Endodermal cell (in vitro differentiated cells): ENCODE results near the gene C4orf54. TPM values are rescaled to one million over a fixed set of nuclear protein-coding genes. Genes with fewer than 3 reads are reported as not detected.

ENCODE experiments used
- DNase-seq: peaks from one replicate; pipeline ENCODE4 v3.0.0-alpha.2; 2017
- H3K27ac ChIP-seq: 2 replicates; pipeline ENCODE4 v1.5.1; 2013; ENCODE audit warnings: mild to moderate bottlenecking, low read depth, low read length, moderate library complexity
- H3K27me3 ChIP-seq: 2 replicates; pipeline ENCODE4 v1.6.1; 2013; ENCODE audit warnings: mild to moderate bottlenecking, low read length, moderate library complexity; ENCODE audit not compliant: insufficient read depth, control insufficient read depth, poor library complexity, severe bottlenecking
- H3K36me3 ChIP-seq: 2 replicates; pipeline ENCODE4 v1.7.0; 2013; ENCODE audit warnings: mild to moderate bottlenecking, low read length, moderate library complexity; ENCODE audit not compliant: control insufficient read depth, insufficient read depth
- H3K4me1 ChIP-seq: one replicate; pipeline ENCODE4 v1.7.0; 2013; ENCODE audit warnings: low read length; ENCODE audit not compliant: control insufficient read depth, insufficient read depth
- H3K4me3 ChIP-seq: 2 replicates; pipeline ENCODE4 v1.5.1; 2013; ENCODE audit warnings: mild to moderate bottlenecking, low read length, moderate library complexity
- H3K9ac ChIP-seq: 2 replicates; pipeline ENCODE4 v1.6.1; 2013; ENCODE audit warnings: mild to moderate bottlenecking, low read length, moderate library complexity; ENCODE audit not compliant: poor library complexity, severe bottlenecking; ENCODE audit errors: extremely low read depth
- H3K9me3 ChIP-seq: 2 replicates; pipeline ENCODE4 v1.6.1; 2013; ENCODE audit warnings: mild to moderate bottlenecking, low read length, moderate library complexity; ENCODE audit not compliant: control insufficient read depth
- H3K27ac Mint-ChIP-seq: 2 replicates; pipeline ENCODE4 v1.8.0; 2020; ENCODE audit warnings: mixed read lengths
- H3K27me3 Mint-ChIP-seq: 2 replicates; pipeline ENCODE4 v1.8.0; 2021; ENCODE audit warnings: mild to moderate bottlenecking, mixed read lengths; ENCODE audit not compliant: insufficient read depth
- H3K36me3 Mint-ChIP-seq: 2 replicates; pipeline ENCODE4 v1.8.0; 2020; ENCODE audit warnings: low read depth, mixed read lengths
- H3K4me1 Mint-ChIP-seq: 2 replicates; pipeline ENCODE4 v1.8.0; 2020; ENCODE audit warnings: mixed read lengths
- H3K4me3 Mint-ChIP-seq: 2 replicates; pipeline ENCODE4 v1.8.0; 2020; ENCODE audit warnings: mild to moderate bottlenecking, moderate library complexity, mixed read lengths
- H3K9me3 Mint-ChIP-seq: 2 replicates; pipeline ENCODE4 v1.8.0; 2020; ENCODE audit warnings: mild to moderate bottlenecking, mixed read lengths
- WGBS, 2 experiments: methylation state at CpG; one replicate each; pipeline versions ENCODE4 v1.1.5 to v1.1.7; 2013; ENCODE audit warnings: missing lambda C conversion rate in 2 of 2, mixed read lengths in 1 of 2; ENCODE audit not compliant: insufficient coverage in 1 of 2, insufficient read length in 1 of 2; 5-methylcytosine and 5-hydroxymethylcytosine counted together
- total RNA-seq, 2 donors: library from RNA; stranded (reverse); fragmentation: NEBNext Ultra II Directional in 1 of 2; extraction: Animal tissue kit (Norgen Biotek cat#: 25700) in 1 of 2; gene quantifications; 2 replicates in 1 of 2; 3 replicates in 1 of 2; pipeline ENCODE4 v1.2.1, GENCODE V29; 2021
- TF ChIP-seq, protein P1 (sequence below): fragments of 200-600 bp; sonication (generic); conservative IDR thresholded peaks from 2 replicates; pipeline ENCODE4 v1.5.0; 2021; ENCODE audit warnings: antibody characterized with exemption, mild to moderate bottlenecking

C4orf54 gene
- total RNA-seq, 2 donors from 2014 or later, result not detected

DNA sequence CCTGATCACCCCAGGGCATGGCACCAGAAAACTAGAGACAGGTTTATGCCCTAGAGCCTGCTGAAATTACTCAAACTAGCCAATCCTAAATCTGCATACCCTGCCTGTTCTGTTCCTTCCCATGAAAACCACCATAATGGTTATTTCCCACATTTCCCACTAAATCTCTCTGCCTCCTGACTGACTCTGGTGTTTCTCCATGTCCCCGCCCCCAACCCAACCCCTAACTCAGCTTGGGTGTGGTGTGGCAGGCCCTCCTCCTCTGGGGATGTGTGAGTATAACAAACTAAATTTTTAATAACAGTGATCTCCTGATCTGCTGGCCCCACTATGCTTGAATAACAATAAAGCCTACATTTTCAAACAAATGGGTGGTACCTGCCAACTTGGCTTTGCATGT lies 35.5 kb upstream of the C4orf54 start:
- TF ChIP-seq, protein P1, sequence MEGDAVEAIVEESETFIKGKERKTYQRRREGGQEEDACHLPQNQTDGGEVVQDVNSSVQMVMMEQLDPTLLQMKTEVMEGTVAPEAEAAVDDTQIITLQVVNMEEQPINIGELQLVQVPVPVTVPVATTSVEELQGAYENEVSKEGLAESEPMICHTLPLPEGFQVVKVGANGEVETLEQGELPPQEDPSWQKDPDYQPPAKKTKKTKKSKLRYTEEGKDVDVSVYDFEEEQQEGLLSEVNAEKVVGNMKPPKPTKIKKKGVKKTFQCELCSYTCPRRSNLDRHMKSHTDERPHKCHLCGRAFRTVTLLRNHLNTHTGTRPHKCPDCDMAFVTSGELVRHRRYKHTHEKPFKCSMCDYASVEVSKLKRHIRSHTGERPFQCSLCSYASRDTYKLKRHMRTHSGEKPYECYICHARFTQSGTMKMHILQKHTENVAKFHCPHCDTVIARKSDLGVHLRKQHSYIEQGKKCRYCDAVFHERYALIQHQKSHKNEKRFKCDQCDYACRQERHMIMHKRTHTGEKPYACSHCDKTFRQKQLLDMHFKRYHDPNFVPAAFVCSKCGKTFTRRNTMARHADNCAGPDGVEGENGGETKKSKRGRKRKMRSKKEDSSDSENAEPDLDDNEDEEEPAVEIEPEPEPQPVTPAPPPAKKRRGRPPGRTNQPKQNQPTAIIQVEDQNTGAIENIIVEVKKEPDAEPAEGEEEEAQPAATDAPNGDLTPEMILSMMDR, result no peak
- Histone ChIP-seq H3K27ac (no peak overlapping the region), H3K4me1 (no peaks in the 10 kb centered on the region), H3K36me3 (no peaks in the 10 kb centered on the region), H3K27me3 (no peaks in the 10 kb centered on the region), H3K9ac (no peak overlapping the region), H3K4me3 (no peak overlapping the region), H3K9me3 (peaks cover 9% of the 10 kb centered on the region)
- Mint-ChIP-seq H3K27ac (no peak overlapping the region), H3K4me3 (no peak overlapping the region), H3K9me3 (peaks cover 4% of the 10 kb centered on the region), H3K36me3 (no peaks in the 10 kb centered on the region), H3K27me3 (no peaks in the 10 kb centered on the region), H3K4me1 (no peaks in the 10 kb centered on the region)
- DNase-seq, result no peak
- WGBS, 2 experiments, result no CpG with 5 or more reads among the region's 1 CpG

DNA sequence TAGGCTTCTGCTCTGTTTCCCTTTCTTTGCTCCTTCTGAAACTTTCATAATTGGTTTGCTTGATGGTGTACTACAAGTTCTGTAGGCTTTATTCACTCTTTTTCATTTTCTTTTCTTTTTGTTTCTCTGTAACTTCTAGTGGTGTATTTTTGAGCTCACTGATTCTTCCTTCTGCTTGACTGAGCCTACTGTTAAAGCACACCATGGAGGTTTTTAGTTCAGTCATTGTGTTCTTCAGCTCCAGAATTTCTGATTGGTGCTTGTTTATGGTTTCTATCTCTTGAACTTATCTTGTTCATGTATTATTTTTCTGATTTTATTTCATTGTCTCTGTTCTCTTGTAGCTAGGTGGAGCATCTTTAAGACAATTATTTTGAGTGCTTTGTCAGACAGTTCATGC lies 33.4 kb upstream of the C4orf54 start:
- DNase-seq, result no peak
- Mint-ChIP-seq H3K27me3 (no peaks in the 10 kb centered on the region), H3K36me3 (no peaks in the 10 kb centered on the region), H3K4me1 (no peaks in the 10 kb centered on the region), H3K27ac (no peak overlapping the region), H3K9me3 (peaks cover 4% of the 10 kb centered on the region), H3K4me3 (no peak overlapping the region)
- no peaks in the 10 kb centered on the region for H3K4me1 ChIP-seq
- peaks cover 9% of the 10 kb centered on the region for H3K9me3 ChIP-seq
- no peak overlapping the region for H3K9ac ChIP-seq
- no peaks in the 10 kb centered on the region for H3K36me3 ChIP-seq
- TF ChIP-seq, protein P1, result no peak
- H3K27ac ChIP-seq, result no peak overlapping the region
- H3K4me3 ChIP-seq, result no peak overlapping the region
- H3K27me3 ChIP-seq, result no peaks in the 10 kb centered on the region

- H3K27ac ChIP-seq, result no peak overlapping the region
- TF ChIP-seq, protein P1, result no peak
- no peaks in the 10 kb centered on the region for H3K36me3 ChIP-seq
- DNase-seq, result no peak
- no peaks in the 10 kb centered on the region for H3K27me3 ChIP-seq
- Mint-ChIP-seq H3K27ac (no peak overlapping the region), H3K9me3 (peaks cover 4% of the 10 kb centered on the region), H3K27me3 (no peaks in the 10 kb centered on the region), H3K4me3 (no peak overlapping the region), H3K4me1 (no peaks in the 10 kb centered on the region), H3K36me3 (no peaks in the 10 kb centered on the region)
- no peaks in the 10 kb centered on the region for H3K4me1 ChIP-seq
- H3K9ac ChIP-seq, result no peak overlapping the region
- no peak overlapping the region for H3K4me3 ChIP-seq
- H3K9me3 ChIP-seq, result peaks cover 9% of the 10 kb centered on the region
These were observed 32.8 kb upstream of the C4orf54 start for GRCh38 chr4:99690472-99690871.
